Right forelimb (tissue), 1 donor: Measurements from ENCODE around the gene BMAL1.
A peak's percentile ranks its signal among the peaks of the same experiment; 100 is the strongest.

Experiments used
- DNase-seq: peaks from one replicate; pipeline ENCODE4 v3.0.0-alpha.2; 2018

Gene BMAL1

DNA sequence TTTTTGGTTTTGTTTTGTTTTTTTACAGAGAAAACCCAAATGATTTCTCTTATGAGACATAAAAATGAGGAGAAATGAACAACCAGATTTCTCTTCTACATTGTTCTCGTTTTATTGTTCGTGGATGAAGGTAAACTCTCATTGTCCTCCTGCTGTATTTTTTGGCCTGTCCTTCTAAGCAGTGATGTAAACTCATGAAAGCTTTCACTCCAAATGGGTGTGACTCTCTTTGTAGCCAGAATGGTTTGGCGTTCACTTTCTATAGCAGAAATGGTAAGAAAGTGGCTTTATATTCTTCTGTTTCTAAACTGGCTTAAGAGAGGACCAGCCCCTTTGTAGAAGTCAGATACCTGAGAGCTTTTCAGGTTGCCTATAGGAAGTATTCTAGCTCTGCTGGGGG, 15.5 kb upstream of the BMAL1 start:
- DNase-seq: no peak

DNA sequence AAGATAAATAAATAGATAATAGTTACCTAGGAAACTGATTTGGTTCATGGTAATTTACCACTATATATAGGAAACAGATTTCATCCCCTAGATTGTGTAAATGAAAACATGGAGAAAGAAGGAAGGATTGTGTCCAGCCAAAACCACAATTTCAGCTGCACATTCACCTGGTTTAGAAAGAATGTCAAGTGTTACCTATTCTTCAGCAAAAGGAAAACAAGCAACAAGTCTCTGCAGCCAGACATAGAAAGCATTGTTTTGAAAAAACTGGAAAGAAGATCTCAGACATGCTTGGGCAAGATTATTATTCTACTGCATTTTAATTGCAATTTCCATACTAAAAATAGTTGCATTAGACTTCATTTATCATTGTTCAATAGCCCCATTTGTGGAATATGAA, 8.8 kb upstream of the BMAL1 start:
- DNase-seq: no peak

- DNase-seq: no peak
These were observed 7.8 kb upstream of the BMAL1 start for GRCh38 chr11:13269775-13270174.

DNA sequence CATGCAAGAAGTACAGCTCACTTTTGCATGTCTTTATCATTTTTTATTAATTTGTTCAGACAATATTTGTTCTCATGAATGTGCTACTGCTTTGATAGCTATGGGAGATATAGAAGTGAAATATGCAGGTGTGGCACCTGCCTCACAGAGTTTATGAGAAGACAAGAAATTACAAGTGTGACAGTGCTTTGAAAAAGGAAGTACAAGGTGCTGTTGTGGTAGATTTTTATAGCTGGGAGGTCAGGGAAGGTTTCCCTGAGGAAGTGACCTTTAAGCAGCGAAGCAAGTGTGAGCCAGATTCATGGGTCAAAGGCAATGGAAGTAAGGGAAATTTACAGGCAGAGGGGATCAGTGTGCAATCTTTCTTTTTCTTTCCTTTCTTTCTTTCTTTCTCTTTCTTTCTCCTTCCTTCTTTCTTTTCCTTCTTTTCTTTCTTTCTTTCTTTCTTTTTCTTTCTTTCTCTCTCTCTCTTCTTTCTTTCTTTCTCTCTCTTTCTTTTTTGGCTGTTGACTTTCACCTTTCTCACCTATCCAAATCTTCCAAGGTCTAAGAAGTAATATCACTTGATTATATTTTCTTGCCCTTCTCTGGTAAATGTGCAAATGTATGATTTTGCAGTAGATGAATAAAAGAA, 6.4 kb upstream of the BMAL1 start:
- DNase-seq: no peak

DNA sequence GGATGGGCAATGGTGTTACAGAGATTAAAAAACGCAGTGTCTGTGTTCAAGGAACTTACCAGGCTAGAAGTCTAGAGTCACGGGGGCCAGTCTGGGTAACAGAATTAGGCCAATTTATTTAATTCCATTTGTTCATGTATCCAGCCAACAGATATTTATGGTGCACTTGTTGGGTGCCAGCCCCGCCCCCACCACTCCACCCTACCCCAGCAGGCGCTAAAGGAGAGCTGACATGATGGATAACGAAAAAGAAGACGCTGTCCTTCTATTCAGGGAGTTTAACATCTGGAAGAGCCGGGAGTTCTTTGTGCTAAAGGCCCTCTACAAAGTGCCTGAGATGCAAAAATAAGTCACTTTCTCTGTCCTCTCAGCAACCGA, 1.1 kb upstream of the BMAL1 start:
- DNase-seq: no peak

DNA sequence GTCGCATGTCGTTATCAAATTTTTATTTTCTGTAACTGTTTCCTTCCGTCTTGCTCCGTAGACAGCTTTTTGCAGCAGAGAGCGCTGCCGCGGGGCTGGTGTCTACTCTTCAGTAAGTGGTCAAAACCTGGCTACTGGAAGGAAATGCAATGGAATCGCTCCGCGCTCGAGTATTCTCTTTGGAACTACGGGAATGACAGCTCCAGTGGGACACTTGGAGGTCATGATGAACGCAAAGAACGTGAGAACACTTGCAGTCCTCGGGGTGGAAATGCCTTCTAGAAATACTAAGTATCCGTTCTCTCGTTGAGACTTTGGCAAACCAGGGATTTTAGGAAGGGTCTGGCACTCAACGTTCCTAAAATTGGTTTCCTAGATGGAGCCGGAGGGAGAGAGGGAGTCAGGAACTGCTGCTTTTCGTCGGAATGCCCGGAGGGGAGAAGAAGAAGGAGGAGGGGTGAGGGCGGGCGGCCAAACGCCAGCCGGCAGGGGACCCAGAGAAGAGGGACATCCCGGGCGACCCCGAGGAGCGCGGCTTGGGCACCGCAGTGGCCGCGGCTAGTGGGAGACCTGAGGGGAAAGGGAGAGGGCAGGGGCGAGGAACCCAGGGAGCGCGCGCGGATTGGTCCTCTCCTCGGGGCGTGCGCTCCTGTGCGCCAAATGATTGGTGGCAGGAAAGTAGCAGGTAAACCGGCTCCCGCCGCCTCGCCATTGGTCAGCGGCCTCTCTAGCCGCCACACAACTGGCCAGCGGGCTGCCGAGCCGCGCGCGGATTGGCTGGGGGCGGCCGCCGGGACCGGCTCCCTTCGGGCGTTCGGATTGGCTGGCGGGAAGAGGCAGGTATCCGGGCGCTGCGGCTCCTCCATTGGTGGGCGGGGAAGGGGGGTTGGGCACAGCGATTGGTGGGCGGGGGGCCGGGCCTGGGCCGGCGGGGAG, 490 bp upstream of the BMAL1 start:
- peak; percentile 98 for DNase-seq

DNA sequence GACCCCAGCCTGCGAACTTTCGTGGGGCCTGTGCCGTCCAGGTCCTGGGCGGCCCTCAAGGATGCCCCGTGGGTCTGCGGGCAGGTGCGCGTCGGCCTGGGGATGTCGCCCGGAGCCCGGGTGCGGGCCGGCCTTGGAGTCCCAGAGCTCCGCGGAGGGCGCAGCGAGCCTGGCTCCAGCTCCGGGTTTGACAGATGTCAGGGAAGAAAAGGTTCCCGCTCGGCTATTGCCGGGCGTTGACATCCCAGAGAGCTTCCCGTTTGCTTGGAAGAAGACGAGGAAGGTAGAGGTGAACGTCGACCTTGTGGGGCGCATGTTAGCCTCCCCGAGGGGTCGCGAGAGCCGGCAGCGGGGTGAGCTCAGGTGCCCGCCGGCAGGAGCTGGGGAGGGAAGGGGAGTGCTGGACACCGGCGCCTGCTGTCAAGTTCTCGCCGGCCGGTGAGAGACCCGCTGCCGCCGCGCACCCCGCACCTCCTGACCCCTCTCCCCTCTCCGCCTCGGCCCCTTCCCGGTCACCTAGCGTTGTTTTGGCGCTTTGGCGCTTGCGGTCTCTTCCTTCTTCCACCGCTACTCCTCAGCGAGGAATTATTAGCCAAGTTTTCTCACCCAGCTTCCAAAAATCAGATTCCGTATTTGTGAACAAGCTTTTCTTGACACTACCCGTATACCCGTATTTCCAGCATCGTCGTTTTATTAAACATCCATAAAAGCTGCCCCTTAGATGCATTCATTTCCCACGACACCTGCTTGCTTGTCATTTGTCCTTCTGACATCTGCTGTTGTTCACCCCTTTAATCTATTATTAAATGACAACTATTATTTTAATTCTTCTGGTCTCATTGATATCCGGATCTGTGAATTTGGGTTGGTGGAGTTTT, 1.3 kb downstream of the BMAL1 start:
- peak; percentile 52 for DNase-seq

- no peak for DNase-seq
These were observed 1.9 kb downstream of the BMAL1 start for GRCh38 chr11:13279487-13279834.

GRCh38 chr11:13280092-13280722, 2.6 kb downstream of the BMAL1 start:
- DNase-seq: no peak

DNA sequence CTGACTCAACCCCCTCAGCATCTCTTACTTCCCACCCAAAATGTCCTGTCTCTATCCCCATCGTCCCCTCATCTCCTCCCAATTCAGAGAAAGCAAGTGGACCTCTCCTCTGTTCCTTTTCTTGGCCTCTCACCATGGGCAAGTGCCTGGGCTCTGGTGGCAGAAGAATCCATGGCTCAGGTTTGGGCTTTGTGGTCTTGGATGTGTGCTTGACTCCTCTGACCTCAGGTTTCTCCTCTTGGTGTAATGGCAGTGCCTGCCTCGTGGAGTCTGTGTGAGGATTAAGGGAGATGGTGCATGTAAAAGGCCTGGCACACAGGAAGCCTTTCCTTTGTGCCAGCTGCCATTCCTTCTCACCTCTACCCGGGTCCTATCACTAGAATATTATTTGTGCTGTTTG, 3.2 kb downstream of the BMAL1 start:
- no peak for DNase-seq

- DNase-seq: no peak
These were observed 6.0 kb downstream of the BMAL1 start for GRCh38 chr11:13283636-13284035.

GRCh38 chr11:13284776-13285588, 7.4 kb downstream of the BMAL1 start:
- no peak for DNase-seq

GRCh38 chr11:13286279-13286821, 8.8 kb downstream of the BMAL1 start:
- no peak for DNase-seq

DNA sequence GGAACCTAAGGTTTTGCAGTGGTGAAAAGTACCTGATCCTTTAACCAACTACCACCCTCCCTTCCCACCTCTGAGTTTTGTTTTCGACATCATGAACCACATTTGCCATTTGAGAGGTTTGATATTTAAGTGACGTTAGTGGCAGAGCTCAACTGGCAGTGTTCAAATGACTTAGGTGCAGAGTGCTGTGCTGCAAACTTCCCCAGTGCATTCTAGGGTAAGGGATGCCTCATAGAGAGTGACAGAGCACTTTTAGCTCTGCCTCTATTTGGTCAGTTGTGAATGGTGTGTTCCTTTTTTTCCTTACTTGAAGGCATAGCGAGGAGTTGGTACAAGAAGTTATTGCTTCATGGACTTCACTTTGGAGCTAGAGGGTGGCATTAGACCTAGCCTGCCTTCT, 9.4 kb downstream of the BMAL1 start:
- no peak for DNase-seq

- no peak for DNase-seq
These were observed 10.1 kb downstream of the BMAL1 start for GRCh38 chr11:13287681-13288080.

GRCh38 chr11:13288375-13289029, 10.9 kb downstream of the BMAL1 start:
- DNase-seq: no peak

- DNase-seq: no peak
These were observed 11.5 kb downstream of the BMAL1 start for GRCh38 chr11:13289081-13289480.

DNA sequence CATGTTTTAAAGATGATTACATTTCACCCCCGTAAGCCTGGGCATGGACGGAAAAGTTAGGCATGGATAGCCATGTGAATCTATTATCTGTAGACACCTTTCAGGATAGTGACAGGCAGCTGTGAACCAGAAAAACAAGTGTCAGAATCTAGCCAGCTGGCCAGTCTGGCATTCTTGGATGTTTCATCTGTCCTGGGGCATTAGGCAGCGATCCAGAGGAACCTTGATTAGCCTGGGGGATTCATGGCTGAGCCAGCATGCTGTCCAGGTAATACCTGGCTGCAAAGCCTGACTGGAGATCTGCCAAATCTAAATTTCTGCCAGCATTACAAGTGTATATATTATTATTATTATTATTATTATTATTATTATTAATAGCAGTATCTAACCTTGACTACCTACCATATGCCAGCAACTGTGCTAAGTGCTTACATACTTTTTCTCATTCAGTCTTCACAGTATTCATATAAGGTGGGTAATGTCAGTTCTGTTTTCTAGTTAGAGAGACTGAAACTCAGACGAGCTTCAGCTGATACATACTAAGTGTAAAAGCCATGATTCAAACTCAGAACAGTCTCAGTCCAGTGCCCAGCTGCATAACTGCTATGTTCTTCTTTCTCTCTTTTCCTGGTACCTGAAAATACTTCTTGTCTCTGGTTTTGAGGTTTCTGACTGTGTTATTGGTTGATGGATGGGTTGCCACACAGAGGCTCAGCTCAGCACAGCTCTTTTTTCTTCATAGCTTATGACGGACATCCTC, 12.8 kb downstream of the BMAL1 start:
- DNase-seq: no peak

GRCh38 chr11:13291361-13291760, 13.8 kb downstream of the BMAL1 start:
- DNase-seq: no peak

DNA sequence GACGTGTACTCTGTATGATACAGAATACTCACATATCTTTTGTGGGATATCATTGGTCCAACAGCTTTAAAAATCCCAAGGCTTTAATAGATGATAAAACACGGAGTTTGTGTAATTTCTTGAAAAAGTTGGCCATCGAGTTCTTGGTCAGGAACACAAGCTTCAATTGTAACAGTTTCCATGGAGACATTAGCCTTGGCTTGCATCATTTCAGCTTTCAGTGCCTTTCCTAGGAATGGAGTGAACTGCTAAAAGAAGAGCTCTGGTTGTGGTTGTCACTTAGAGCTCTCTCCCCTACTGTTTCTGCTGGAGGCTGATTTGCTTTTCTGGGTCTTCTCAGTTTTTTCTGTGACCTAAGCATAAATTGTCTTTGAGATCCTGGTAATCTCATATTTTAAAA, 14.2 kb downstream of the BMAL1 start:
- no peak for DNase-seq

DNA sequence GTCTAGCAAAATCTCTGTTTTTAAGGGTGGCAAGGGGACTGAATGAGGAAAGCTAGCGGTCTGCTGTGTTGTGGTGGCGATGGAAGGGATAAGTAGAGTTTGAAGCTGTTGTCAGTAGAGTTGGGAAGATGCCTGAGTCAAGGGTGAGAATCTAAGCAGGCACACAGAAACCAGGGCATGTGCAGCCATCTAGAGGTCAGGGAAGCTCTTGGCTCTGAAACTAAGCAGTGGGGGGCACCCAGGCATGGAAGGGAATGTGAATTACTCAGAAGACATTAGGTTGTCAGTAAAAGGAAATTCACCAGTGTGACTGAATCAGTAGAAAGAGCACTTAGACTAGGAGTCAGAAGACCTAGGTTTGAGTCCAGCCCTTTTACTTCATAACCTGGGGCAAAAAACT, 15.4 kb downstream of the BMAL1 start:
- no peak for DNase-seq
